HepG2 (cell line): ENCODE data around the gene WDR45B. TPM values are rescaled to one million over a fixed set of nuclear protein-coding genes. Genes with fewer than 3 reads are reported as not detected.

Source experiments
- GABPB1 ChIP-seq: IDR thresholded peaks from 2 replicates; pipeline ENCODE4 v1.6.1; 2016; ENCODE audit warnings: mild to moderate bottlenecking, missing genetic modification reagents, moderate library complexity, missing compliant biosample characterization
- MTA1 ChIP-seq: sonication (generic); formaldehyde crosslinking; IDR thresholded peaks from 2 replicates; pipeline ENCODE4 v1.4.0; 2020; ENCODE audit warnings: missing genetic modification reagents, mild to moderate bottlenecking, borderline replicate concordance
- MZF1 ChIP-seq: sonication (generic); formaldehyde crosslinking; IDR thresholded peaks from 2 replicates; pipeline ENCODE4 v1.8.1; 2023; ENCODE audit warnings: mild to moderate bottlenecking, missing genetic modification reagents, borderline replicate concordance
- PHF8 ChIP-seq: sonication (generic); formaldehyde crosslinking; IDR thresholded peaks from 2 replicates; pipeline ENCODE4 v1.5.0; 2020; ENCODE audit warnings: missing genetic modification reagents
- ZFAT ChIP-seq: sonication (generic); formaldehyde crosslinking; conservative IDR thresholded peaks from 2 replicates; pipeline ENCODE4 v1.8.1; 2023; ENCODE audit warnings: missing genetic modification reagents, inconsistent platforms
- ZNF556 ChIP-seq: sonication (generic); formaldehyde crosslinking; IDR thresholded peaks from 2 replicates; pipeline ENCODE4 v1.4.0; 2020; ENCODE audit warnings: mild to moderate bottlenecking, missing genetic modification reagents, borderline replicate concordance
- polyA plus RNA-seq, 8 experiments: library from polyadenylated mRNA; depleted of rRNA in 3 of 8; stranded (reverse) in 7 of 8; unstranded in 1 of 8; fragments of >200 nt; fragmentation: Illumina TruSeq in 4 of 8; extraction: Trizol in 4 of 8; gene quantifications; 2 replicates each; pipeline versions ENCODE4 v1.2.1 to v1.2.3, GENCODE V29; 2011 to 2016; ENCODE audit warnings: low read depth in 4 of 8, missing spikeins in 1 of 8, mixed read lengths in 1 of 8; ENCODE audit not compliant: insufficient read depth in 1 of 8
- total RNA-seq, 5 experiments: library from RNA; depleted of rRNA; stranded (reverse); fragments of >200 nt; fragmentation: Illumina TruSeq; extraction: Trizol; gene quantifications; 2 replicates each; pipeline ENCODE4 v1.2.3, GENCODE V29; 2016; ENCODE audit warnings: low read depth in 1 of 5
- TF ChIP-seq, protein P1 (sequence below): sonication (generic); formaldehyde crosslinking; IDR thresholded peaks from 2 replicates; pipeline ENCODE4 v1.9.0; 2022; ENCODE audit warnings: missing genetic modification reagents, mild to moderate bottlenecking, borderline replicate concordance
- TF ChIP-seq, protein P2 (sequence below): sonication (generic); formaldehyde crosslinking; conservative IDR thresholded peaks from 2 replicates; pipeline ENCODE4 v1.5.0; 2020; ENCODE audit warnings: missing genetic modification reagents
- TF ChIP-seq, protein P3 (sequence below): sonication (generic); formaldehyde crosslinking; IDR thresholded peaks from 2 replicates; pipeline ENCODE4 v1.4.0; 2020; ENCODE audit warnings: mild to moderate bottlenecking, missing genetic modification reagents
- TF ChIP-seq, protein P4 (sequence below): sonication (generic); formaldehyde crosslinking; IDR thresholded peaks from 2 replicates; pipeline ENCODE4 v1.8.0; 2022; ENCODE audit warnings: mild to moderate bottlenecking, missing genetic modification reagents; ENCODE audit not compliant: insufficient replicate concordance

Gene WDR45B
- total and polyA plus RNA-seq, 2 of the 13 experiments (the other 11 are each of a cell fraction or from before 2014, with no cell fraction given), result 86.2 to 155 TPM

DNA sequence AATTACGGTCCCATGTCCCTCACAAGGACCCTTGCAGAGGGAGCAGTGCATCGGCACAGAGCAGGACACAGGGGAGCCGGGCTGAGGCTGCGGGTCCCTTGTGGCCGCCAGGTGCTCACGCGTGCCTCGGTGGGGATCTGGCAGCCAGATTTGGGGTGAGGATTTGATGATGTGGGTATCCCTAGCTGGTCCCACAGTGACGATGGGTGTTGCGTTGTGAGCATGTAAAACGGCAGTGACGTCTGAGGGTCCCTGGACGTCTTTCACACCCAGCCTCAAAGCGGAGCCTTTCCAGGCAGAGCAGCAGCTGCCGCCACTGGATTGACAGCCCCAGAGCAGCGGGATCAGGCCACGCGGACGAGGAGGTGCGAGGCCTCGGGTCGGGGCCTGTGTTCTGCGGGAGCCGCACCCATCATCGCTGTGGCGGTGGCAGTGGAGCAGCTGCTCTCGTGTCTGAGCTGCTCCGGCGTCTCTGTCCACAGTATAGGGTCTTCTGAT, 54.6 kb downstream of the WDR45B start (continued):
- TF ChIP-seq, protein P1, sequence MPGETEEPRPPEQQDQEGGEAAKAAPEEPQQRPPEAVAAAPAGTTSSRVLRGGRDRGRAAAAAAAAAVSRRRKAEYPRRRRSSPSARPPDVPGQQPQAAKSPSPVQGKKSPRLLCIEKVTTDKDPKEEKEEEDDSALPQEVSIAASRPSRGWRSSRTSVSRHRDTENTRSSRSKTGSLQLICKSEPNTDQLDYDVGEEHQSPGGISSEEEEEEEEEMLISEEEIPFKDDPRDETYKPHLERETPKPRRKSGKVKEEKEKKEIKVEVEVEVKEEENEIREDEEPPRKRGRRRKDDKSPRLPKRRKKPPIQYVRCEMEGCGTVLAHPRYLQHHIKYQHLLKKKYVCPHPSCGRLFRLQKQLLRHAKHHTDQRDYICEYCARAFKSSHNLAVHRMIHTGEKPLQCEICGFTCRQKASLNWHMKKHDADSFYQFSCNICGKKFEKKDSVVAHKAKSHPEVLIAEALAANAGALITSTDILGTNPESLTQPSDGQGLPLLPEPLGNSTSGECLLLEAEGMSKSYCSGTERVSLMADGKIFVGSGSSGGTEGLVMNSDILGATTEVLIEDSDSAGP (CRISPR knock-in tag), result peak; percentile 29; the same call in 1 of the 2 replicates
- TF ChIP-seq ZFAT (CRISPR knock-in tag) (no peak), ZNF556 (CRISPR knock-in tag) (0 out of 2 replicates have a peak, but pooled peaks have one; percentile 45), MTA1 (CRISPR knock-in tag) (0 out of 2 replicates have a peak, but pooled peaks have one; percentile 4), MZF1 (no peak), GABPB1 (CRISPR knock-in tag) (0 out of 2 replicates have a peak, but pooled peaks have one; percentile 10), PHF8 (CRISPR knock-in tag) (peak; percentile 35; the same call in 1 of the 2 replicates)
- TF ChIP-seq, protein P2, sequence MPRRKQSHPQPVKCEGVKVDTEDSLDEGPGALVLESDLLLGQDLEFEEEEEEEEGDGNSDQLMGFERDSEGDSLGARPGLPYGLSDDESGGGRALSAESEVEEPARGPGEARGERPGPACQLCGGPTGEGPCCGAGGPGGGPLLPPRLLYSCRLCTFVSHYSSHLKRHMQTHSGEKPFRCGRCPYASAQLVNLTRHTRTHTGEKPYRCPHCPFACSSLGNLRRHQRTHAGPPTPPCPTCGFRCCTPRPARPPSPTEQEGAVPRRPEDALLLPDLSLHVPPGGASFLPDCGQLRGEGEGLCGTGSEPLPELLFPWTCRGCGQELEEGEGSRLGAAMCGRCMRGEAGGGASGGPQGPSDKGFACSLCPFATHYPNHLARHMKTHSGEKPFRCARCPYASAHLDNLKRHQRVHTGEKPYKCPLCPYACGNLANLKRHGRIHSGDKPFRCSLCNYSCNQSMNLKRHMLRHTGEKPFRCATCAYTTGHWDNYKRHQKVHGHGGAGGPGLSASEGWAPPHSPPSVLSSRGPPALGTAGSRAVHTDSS (CRISPR knock-in tag), result no peak
- TF ChIP-seq, protein P3, sequence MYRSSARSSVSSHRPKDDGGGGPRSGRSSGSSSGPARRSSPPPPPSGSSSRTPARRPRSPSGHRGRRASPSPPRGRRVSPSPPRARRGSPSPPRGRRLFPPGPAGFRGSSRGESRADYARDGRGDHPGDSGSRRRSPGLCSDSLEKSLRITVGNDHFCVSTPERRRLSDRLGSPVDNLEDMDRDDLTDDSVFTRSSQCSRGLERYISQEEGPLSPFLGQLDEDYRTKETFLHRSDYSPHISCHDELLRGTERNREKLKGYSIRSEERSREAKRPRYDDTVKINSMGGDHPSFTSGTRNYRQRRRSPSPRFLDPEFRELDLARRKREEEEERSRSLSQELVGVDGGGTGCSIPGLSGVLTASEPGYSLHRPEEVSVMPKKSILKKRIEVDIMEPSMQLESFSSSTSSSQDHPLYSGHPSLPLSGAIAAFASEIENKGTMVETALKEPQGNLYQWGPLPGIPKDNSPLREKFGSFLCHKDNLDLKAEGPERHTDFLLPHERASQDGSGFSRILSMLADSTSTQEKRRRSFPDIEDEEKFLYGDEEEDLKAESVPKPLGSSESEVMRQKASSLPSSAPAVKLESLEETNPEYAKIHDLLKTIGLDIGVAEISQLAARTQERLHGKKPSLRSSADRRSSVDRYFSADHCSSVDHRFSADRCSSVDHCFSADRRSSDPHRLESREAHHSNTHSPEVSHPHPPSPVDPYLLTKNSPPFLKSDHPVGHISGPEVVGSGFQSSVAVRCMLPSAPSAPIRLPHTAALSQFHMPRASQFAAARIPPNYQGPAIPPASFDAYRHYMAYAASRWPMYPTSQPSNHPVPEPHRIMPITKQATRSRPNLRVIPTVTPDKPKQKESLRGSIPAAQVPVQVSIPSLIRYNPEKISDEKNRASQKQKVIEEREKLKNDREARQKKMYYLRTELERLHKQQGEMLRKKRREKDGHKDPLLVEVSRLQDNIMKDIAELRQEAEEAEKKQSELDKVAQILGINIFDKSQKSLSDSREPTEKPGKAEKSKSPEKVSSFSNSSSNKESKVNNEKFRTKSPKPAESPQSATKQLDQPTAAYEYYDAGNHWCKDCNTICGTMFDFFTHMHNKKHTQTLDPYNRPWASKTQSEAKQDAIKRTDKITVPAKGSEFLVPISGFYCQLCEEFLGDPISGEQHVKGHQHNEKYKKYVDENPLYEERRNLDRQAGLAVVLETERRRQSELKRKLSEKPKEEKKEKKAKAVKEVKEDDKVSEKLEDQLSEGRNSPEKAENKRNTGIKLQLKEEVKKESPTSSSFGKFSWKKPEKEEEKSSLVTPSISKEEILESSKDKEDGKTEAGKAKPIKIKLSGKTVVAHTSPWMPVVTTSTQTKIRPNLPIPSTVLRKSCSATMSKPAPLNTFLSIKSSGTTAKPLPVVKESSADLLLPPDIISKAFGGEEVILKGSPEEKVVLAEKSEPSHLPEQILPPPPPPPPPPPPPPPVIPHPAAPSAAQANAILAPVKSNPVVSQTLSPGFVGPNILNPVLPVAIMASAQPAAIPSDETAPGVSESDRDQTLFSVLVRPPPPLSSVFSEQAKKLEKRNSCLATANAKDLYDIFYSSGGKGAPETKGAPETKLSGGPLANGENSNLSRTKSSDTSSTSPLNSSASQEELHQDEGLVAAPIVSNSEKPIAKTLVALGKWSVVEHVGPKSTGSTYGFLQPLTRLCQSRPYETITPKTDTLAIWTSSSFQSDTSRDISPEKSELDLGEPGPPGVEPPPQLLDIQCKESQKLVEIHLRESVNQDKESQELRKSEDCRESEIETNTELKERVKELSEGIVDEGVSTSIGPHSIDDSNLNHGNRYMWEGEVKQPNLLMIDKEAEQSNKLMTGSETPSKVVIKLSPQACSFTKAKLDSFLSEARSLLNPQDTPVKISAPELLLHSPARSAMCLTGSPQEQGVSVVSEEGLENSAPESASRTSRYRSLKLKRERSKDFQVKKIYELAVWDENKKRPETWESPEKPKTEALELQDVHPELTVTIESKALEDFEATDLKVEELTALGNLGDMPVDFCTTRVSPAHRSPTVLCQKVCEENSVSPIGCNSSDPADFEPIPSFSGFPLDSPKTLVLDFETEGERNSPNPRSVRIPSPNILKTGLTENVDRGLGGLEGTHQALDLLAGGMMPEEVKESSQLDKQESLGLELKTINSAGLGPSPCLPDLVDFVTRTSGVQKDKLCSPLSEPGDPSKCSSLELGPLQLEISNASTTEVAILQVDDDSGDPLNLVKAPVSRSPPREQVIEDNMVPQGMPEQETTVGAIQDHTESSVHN, result 0 out of 2 replicates have a peak, but pooled peaks have one; percentile 20
- TF ChIP-seq, protein P4, sequence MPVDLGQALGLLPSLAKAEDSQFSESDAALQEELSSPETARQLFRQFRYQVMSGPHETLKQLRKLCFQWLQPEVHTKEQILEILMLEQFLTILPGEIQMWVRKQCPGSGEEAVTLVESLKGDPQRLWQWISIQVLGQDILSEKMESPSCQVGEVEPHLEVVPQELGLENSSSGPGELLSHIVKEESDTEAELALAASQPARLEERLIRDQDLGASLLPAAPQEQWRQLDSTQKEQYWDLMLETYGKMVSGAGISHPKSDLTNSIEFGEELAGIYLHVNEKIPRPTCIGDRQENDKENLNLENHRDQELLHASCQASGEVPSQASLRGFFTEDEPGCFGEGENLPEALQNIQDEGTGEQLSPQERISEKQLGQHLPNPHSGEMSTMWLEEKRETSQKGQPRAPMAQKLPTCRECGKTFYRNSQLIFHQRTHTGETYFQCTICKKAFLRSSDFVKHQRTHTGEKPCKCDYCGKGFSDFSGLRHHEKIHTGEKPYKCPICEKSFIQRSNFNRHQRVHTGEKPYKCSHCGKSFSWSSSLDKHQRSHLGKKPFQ, result no peak
